Measurements from ENCODE around the gene PRR20A.

DNA sequence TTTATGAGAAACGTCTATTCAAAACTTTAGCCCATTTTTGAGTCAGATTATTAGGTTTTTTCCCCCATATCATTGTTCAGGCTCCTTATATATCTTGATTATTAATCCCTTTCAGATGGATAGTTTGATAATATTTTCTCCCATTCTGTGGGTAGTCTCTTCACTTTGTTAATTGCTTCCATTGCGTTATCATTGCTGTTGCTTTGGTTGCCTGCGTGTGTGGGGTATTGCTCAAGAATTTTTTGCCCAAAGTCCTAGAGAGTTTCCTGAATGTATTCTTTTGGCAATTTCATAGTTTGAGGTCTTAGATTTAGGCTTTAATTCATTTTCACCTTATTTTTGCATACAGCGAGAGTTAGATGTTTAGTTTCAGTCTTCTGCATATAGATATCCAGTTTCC lies 25.8 kb upstream of the PRR20A start:
- TF ChIP-seq, protein P1, sequence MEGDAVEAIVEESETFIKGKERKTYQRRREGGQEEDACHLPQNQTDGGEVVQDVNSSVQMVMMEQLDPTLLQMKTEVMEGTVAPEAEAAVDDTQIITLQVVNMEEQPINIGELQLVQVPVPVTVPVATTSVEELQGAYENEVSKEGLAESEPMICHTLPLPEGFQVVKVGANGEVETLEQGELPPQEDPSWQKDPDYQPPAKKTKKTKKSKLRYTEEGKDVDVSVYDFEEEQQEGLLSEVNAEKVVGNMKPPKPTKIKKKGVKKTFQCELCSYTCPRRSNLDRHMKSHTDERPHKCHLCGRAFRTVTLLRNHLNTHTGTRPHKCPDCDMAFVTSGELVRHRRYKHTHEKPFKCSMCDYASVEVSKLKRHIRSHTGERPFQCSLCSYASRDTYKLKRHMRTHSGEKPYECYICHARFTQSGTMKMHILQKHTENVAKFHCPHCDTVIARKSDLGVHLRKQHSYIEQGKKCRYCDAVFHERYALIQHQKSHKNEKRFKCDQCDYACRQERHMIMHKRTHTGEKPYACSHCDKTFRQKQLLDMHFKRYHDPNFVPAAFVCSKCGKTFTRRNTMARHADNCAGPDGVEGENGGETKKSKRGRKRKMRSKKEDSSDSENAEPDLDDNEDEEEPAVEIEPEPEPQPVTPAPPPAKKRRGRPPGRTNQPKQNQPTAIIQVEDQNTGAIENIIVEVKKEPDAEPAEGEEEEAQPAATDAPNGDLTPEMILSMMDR (IDR thresholded peaks at IDR 0.05), result no peak
- no peak for TF ChIP-seq EP300 (IDR thresholded peaks at IDR 0.05; ENCODE audit: low read depth)
- no peak for TF ChIP-seq POLR2A (IDR thresholded peaks at IDR 0.05)
- TF ChIP-seq POLR2AphosphoS5 (IDR thresholded peaks at IDR 0.05), result no peak

All from transverse colon (tissue), 4 donors.